Keratinocyte (primary cell): ENCODE results near the gene ZCCHC7. TPM values are rescaled to one million over a fixed set of nuclear protein-coding genes. Genes with fewer than 3 reads are reported as not detected.

Experiments used
- DNase-seq: peaks from one replicate; pipeline ENCODE4 v3.0.0-alpha.2; 2011; ENCODE audit warnings: low read depth, missing footprints, low spot score
- FAIRE-seq: peaks from 2 replicates; lab custom pipeline; 2011; peaks lifted over from hg19 to GRCh38; lab: Jason Lieb, UNC
- H2AFZ ChIP-seq: 2 replicates; pipeline ENCODE4 v1.6.0; 2012; ENCODE audit warnings: low read length, control low read depth, inconsistent platforms; ENCODE audit not compliant: control insufficient read depth
- H3K27ac ChIP-seq: 2 replicates; pipeline ENCODE4 v1.5.1; 2011; ENCODE audit warnings: low read length; ENCODE audit not compliant: control insufficient read depth, insufficient read depth
- H3K27me3 ChIP-seq: 3 replicates; pipeline ENCODE4 v1.6.0; 2011; ENCODE audit warnings: low read length; ENCODE audit not compliant: control insufficient read depth, insufficient read depth; ENCODE audit errors: extremely low read depth
- H3K36me3 ChIP-seq, 2 experiments: 2 replicates in 1 of 2; 3 replicates in 1 of 2; pipeline ENCODE4 v1.5.1; 2011; ENCODE audit warnings: low read length in 2 of 2, mild to moderate bottlenecking in 1 of 2; ENCODE audit not compliant: control insufficient read depth in 2 of 2, insufficient read depth in 2 of 2; ENCODE audit errors: extremely low read depth in 1 of 2
- H3K4me1 ChIP-seq: 3 replicates; pipeline ENCODE4 v1.5.1; 2011; ENCODE audit warnings: low read length; ENCODE audit not compliant: control insufficient read depth, insufficient read depth; ENCODE audit errors: extremely low read depth
- H3K4me2 ChIP-seq: 3 replicates; pipeline ENCODE4 v1.6.0; 2011; ENCODE audit warnings: low read depth, low read length; ENCODE audit not compliant: control insufficient read depth, insufficient read depth; ENCODE audit errors: extremely low read depth
- H3K4me3 ChIP-seq, 3 experiments: fragments of 200-600 bp in 1 of 3; sonication (generic) in 1 of 3; 2 replicates in 2 of 3; 3 replicates in 1 of 3; pipeline ENCODE4 v1.5.1; 2011 to 2016; ENCODE audit warnings: low read length in 3 of 3, mild to moderate bottlenecking in 3 of 3, control low read depth in 2 of 3, inconsistent platforms in 1 of 3, low read depth in 1 of 3, mixed read lengths in 1 of 3, mixed run types in 1 of 3, moderate library complexity in 1 of 3; ENCODE audit not compliant: control insufficient read depth in 2 of 3, insufficient read depth in 2 of 3; ENCODE audit errors: extremely low read depth in 1 of 3
- H3K79me2 ChIP-seq: 2 replicates; pipeline ENCODE4 v1.6.0; 2012; ENCODE audit warnings: low read length; ENCODE audit not compliant: control insufficient read depth, insufficient read depth
- H3K9ac ChIP-seq: 3 replicates; pipeline ENCODE4 v1.6.0; 2011; ENCODE audit warnings: low read length; ENCODE audit not compliant: control insufficient read depth, insufficient read depth; ENCODE audit errors: extremely low read depth
- H3K9me1 ChIP-seq: 3 replicates; pipeline ENCODE4 v1.6.0; 2011; ENCODE audit warnings: low read length; ENCODE audit not compliant: control insufficient read depth, insufficient read depth; ENCODE audit errors: extremely low read depth
- H3K9me3 ChIP-seq: 2 replicates; pipeline ENCODE4 v1.5.1; 2012; ENCODE audit warnings: low read depth, low read length; ENCODE audit not compliant: control insufficient read depth
- H4K20me1 ChIP-seq: 3 replicates; pipeline ENCODE4 v1.6.0; 2011; ENCODE audit warnings: low read length; ENCODE audit not compliant: control insufficient read depth, insufficient read depth; ENCODE audit errors: extremely low read depth
- CTCF ChIP-seq, 3 experiments: IDR thresholded peaks in 1 of 3; conservative IDR thresholded peaks in 1 of 3; optimal IDR thresholded peaks in 1 of 3; 2 replicates in 2 of 3; 3 replicates in 1 of 3; pipeline versions ENCODE3 to v1.5.1; 2011; ENCODE audit warnings: low read length in 3 of 3, mild to moderate bottlenecking in 3 of 3, moderate library complexity in 2 of 3, control low read depth in 1 of 3, inconsistent platforms in 1 of 3; ENCODE audit not compliant: insufficient read depth in 2 of 3; ENCODE audit errors: extremely low read depth in 1 of 3
- EZH2 ChIP-seq: IDR thresholded peaks from one replicate; pipeline ENCODE4 v1.6.1; 2012; ENCODE audit warnings: inconsistent platforms, mild to moderate bottlenecking, low read length, moderate library complexity
- dilution Hi-C: fragments of 300-500 bp; cut with MboI; formaldehyde crosslinking; loops from one replicate; pipeline ENCODE4 v1.7.0; 2020; ENCODE audit warnings: low sequenced_read_pairs; ENCODE audit not compliant: extremely low pct_ligation_motif_present
- polyA plus RNA-seq, 5 experiments: library from polyadenylated mRNA; depleted of rRNA in 3 of 5; stranded (reverse) in 3 of 5; stranded (forward) in 1 of 5; unstranded in 1 of 5; fragments of >200 nt; gene quantifications; 1 replicate in 1 of 5; 2 replicates in 3 of 5; 3 replicates in 1 of 5; pipeline versions ENCODE4 v1.2.1 to v1.2.3, GENCODE V29; 2011 to 2012; ENCODE audit warnings: missing spikeins in 2 of 5, low read depth in 1 of 5, low replicate concordance in 1 of 5

Gene ZCCHC7
- polyA plus RNA-seq, 1 donor (not counting 4 experiments of a cell fraction or from before 2014, with no cell fraction given) = 16.5 TPM

- Histone ChIP-seq H3K27me3 (no peaks in the 10 kb centered on the region), H3K36me3 (peaks cover 0 to 4% of the 10 kb centered on the region in 2 experiments), H3K27ac (no peak overlapping the region), H3K4me2 (no peak overlapping the region), H3K79me2 (no peaks in the 10 kb centered on the region), H3K9me1 (no peaks in the 10 kb centered on the region), H3K9ac (no peak overlapping the region), H3K9me3 (no peaks in the 10 kb centered on the region), H3K4me3 (no peak overlapping the region), H4K20me1 (no peaks in the 10 kb centered on the region), H3K4me1 (peaks cover 3% of the 10 kb centered on the region), H2AFZ (no peak overlapping the region)
- dilution Hi-C loops = no loop called here
- DNase-seq (no peak), FAIRE-seq (no peak)
- no peak for TF ChIP-seq EZH2
- TF ChIP-seq CTCF (optimal IDR thresholded peaks at IDR 0.05 in 1 of 3, IDR thresholded peaks at IDR 0.05 in 1 of 3, conservative IDR thresholded peaks at IDR 0.05 in 1 of 3; ENCODE audit: extremely low read depth in 1 of 3, insufficient read depth in 2 of 3, low read length in 3 of 3) = no peak
Measured at GRCh38 chr9:37210737-37211523, 90.6 kb downstream of the ZCCHC7 start.

DNA sequence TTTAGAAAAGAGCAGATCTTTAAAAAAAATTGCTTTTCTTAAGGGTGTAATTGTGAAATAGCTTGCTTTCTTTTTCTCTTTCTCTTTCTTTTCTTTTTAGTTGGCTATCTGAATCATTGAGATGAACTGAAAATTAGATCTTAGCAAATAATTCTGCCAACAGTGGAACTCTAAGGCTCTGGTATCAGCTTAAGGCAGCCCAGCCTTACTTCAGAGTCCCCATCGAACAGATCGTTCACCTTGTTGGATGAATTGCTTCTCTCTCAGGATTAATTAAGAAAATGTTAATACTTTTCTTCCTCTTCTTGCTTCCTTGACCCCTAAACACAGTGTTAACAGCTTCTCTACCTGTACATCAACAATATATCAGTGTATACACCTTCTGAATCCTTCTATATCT lies 92.1 kb downstream of the ZCCHC7 start:
- Histone ChIP-seq H3K4me3 (no peak overlapping the region), H3K9me3 (no peaks in the 10 kb centered on the region), H3K79me2 (no peaks in the 10 kb centered on the region), H3K27me3 (no peaks in the 10 kb centered on the region), H2AFZ (no peak overlapping the region), H3K27ac (no peak overlapping the region), H4K20me1 (no peaks in the 10 kb centered on the region), H3K4me2 (no peak overlapping the region), H3K9me1 (no peaks in the 10 kb centered on the region), H3K36me3 (no peaks in the 10 kb centered on the region), H3K9ac (no peak overlapping the region), H3K4me1 (peaks cover 5% of the 10 kb centered on the region)
- TF ChIP-seq EZH2 (no peak), CTCF (optimal IDR thresholded peaks at IDR 0.05 in 1 of 3, IDR thresholded peaks at IDR 0.05 in 1 of 3, conservative IDR thresholded peaks at IDR 0.05 in 1 of 3; ENCODE audit: extremely low read depth in 1 of 3, insufficient read depth in 2 of 3, low read length in 3 of 3) (no peak)
- FAIRE-seq = no peak
- no peak for DNase-seq
- dilution Hi-C loops = no loop called here
